HCT116 (cell line): ENCODE measurements around the gene ADARB1. TPM values are rescaled to one million over a fixed set of nuclear protein-coding genes. Genes with fewer than 3 reads are reported as not detected.

ENCODE experiments used
- ATAC-seq: fragments of 200-7000 bp; cut with Tn5 transposase; 2 replicates; pipeline ENCODE4 v1.9.1; 2020; ENCODE audit warnings: mild to moderate bottlenecking, moderate library complexity
- BruUV-seq: library from RNA; stranded (reverse); fragments of 400-500 nt; replicated peaks from 2 replicates; lab custom pipeline; 2021; lab: Mats Ljungman, UMichigan
- CTCF ChIA-PET: fragments of 300-600 bp; sonication (Branson Sonifier 250); formaldehyde crosslinking; loops from one replicate; lab custom pipeline; 2021; ENCODE audit warnings: antibody characterized with exemption; lab: Charles Lee
- POLR2A ChIA-PET: fragments of 300-600, 350-600 bp; sonication (Branson Sonifier 250); formaldehyde crosslinking; loops from one replicate; lab custom pipeline; 2021; ENCODE audit warnings: antibody characterized with exemption; lab: Charles Lee
- RAD21 ChIA-PET, 2 experiments: fragments of 300-600 bp; sonication (Branson Sonifier 250); formaldehyde crosslinking; loops; one replicate each; lab custom pipeline; 2023; ENCODE audit warnings: low total read pairs in 2 of 2; ENCODE audit not compliant: uncharacterized antibody in 2 of 2, unreplicated experiment in 2 of 2, low non-redundant PET in 1 of 2; lab: Charles Lee
- DNase-seq: peaks from one replicate; pipeline ENCODE4 v3.0.0-alpha.2; 2010; ENCODE audit warnings: low read depth, low spot score
- H2AFZ ChIP-seq: fragments of 200-600 bp; shearing (Covaris generic), sonication (generic); 2 replicates; pipeline ENCODE4 v1.6.1; 2017; ENCODE audit warnings: low read depth, mixed run types, mixed read lengths, antibody characterized with exemption, low read length; ENCODE audit not compliant: poor library complexity, severe bottlenecking
- H3K27ac ChIP-seq: 2 replicates; pipeline ENCODE4 v1.5.1; 2012; ENCODE audit warnings: low read depth, low read length
- H3K27me3 ChIP-seq: fragments of 200-600 bp; sonication (generic); 2 replicates; pipeline ENCODE4 v1.6.1; 2016; ENCODE audit warnings: mixed run types, low read length, mixed read lengths; ENCODE audit not compliant: insufficient read depth
- H3K36me3 ChIP-seq, 2 experiments: fragments of 200-500 bp in 1 of 2; fragments of 200-600 bp in 1 of 2; sonication (Bioruptor generic) in 1 of 2; sonication (generic) in 1 of 2; 2 replicates each; pipeline versions ENCODE4 v1.5.1 to v1.6.1; 2014 to 2016; ENCODE audit warnings: low read length in 2 of 2, inconsistent platforms in 1 of 2, mixed read lengths in 1 of 2, mixed run types in 1 of 2; ENCODE audit not compliant: insufficient read depth in 2 of 2, control insufficient read depth in 1 of 2
- H3K4me1 ChIP-seq, 2 experiments: fragments of 200-600 bp in 1 of 2; sonication (generic) in 1 of 2; 2 replicates each; pipeline versions ENCODE4 v1.5.1 to v1.6.1; 2012 to 2017; ENCODE audit warnings: low read length in 2 of 2, inconsistent platforms in 1 of 2, mild to moderate bottlenecking in 1 of 2, mixed read lengths in 1 of 2, mixed run types in 1 of 2, moderate library complexity in 1 of 2; ENCODE audit not compliant: insufficient read depth in 2 of 2, control insufficient read depth in 1 of 2
- H3K4me2 ChIP-seq: fragments of 200-600 bp; sonication (generic); 2 replicates; pipeline ENCODE4 v1.6.1; 2017; ENCODE audit warnings: mixed run types, low read length, mixed read lengths
- H3K4me3 ChIP-seq, 2 experiments: fragments of 200-600 bp in 1 of 2; sonication (generic) in 1 of 2; replicated peaks in 1 of 2; 2 replicates each; pipeline ENCODE4 v1.5.1; 2011 to 2016; ENCODE audit warnings: low read length in 2 of 2, control low read depth in 1 of 2, low read depth in 1 of 2, mild to moderate bottlenecking in 1 of 2, mixed read lengths in 1 of 2, mixed run types in 1 of 2
- H3K79me2 ChIP-seq: fragments of 200-600 bp; sonication (generic); 2 replicates; pipeline ENCODE4 v1.6.1; 2017; ENCODE audit warnings: mild to moderate bottlenecking, mixed run types, low read length, moderate library complexity, mixed read lengths; ENCODE audit not compliant: insufficient read depth
- H3K9ac ChIP-seq: fragments of 200-600 bp; sonication (generic); 2 replicates; pipeline ENCODE4 v1.6.1; 2016; ENCODE audit warnings: low read length, mixed read lengths
- H3K9me2 ChIP-seq: fragments of 200-600 bp; sonication (generic), shearing (Covaris generic); 2 replicates; pipeline ENCODE4 v1.6.1; 2017; ENCODE audit warnings: mixed run types, mild to moderate bottlenecking, moderate library complexity; ENCODE audit not compliant: insufficient read depth
- H3K9me3 ChIP-seq, 2 experiments: fragments of 200-500 bp in 1 of 2; fragments of 200-600 bp in 1 of 2; sonication (Bioruptor generic) in 1 of 2; sonication (generic) in 1 of 2; 2 replicates each; pipeline ENCODE4 v1.6.1; 2014 to 2017; ENCODE audit warnings: low read length in 2 of 2, mixed read lengths in 2 of 2, inconsistent platforms in 1 of 2, low read depth in 1 of 2, mild to moderate bottlenecking in 1 of 2, mixed run types in 1 of 2, moderate library complexity in 1 of 2; ENCODE audit not compliant: control insufficient read depth in 1 of 2, insufficient read depth in 1 of 2
- H4K20me1 ChIP-seq: fragments of 200-600 bp; sonication (generic), shearing (Covaris generic); 2 replicates; pipeline ENCODE4 v1.6.1; 2017; ENCODE audit warnings: mixed run types, mild to moderate bottlenecking, moderate library complexity; ENCODE audit not compliant: insufficient read depth
- ATF3 ChIP-seq: IDR thresholded peaks from 2 replicates; pipeline ENCODE4 v1.6.1; 2012
- CBX3 ChIP-seq: IDR thresholded peaks from 2 replicates; pipeline ENCODE4 v1.6.1; 2012; ENCODE audit warnings: low read depth
- CEBPB ChIP-seq: IDR thresholded peaks from 2 replicates; pipeline ENCODE4 v1.6.1; 2012; ENCODE audit warnings: low read depth
- CTCF ChIP-seq, 3 experiments: fragments of 200-600 bp in 1 of 3; sonication (generic) in 1 of 3; IDR thresholded peaks in 2 of 3; conservative IDR thresholded peaks in 1 of 3; 2 replicates each; pipeline ENCODE4 v1.5.1; 2012 to 2017; ENCODE audit warnings: low read depth in 2 of 3, low read length in 2 of 3, antibody characterized with exemption in 1 of 3, borderline replicate concordance in 1 of 3, control low read depth in 1 of 3, mild to moderate bottlenecking in 1 of 3, mixed read lengths in 1 of 3, mixed run types in 1 of 3, moderate library complexity in 1 of 3; ENCODE audit not compliant: insufficient read depth in 1 of 3
- EGR1 ChIP-seq: IDR thresholded peaks from 2 replicates; pipeline ENCODE4 v1.6.1; 2012; ENCODE audit warnings: low read depth
- ELF1 ChIP-seq: IDR thresholded peaks from 2 replicates; pipeline ENCODE4 v1.6.1; 2012; ENCODE audit warnings: low read depth, borderline replicate concordance
- EZH2phosphoT487 ChIP-seq: fragments of 200-600 bp; IDR thresholded peaks from 2 replicates; pipeline ENCODE4 v1.6.1; 2018; ENCODE audit warnings: antibody characterized with exemption, borderline replicate concordance
- JUND ChIP-seq: IDR thresholded peaks from 2 replicates; pipeline ENCODE4 v1.6.1; 2012
- POLR2A ChIP-seq: IDR thresholded peaks from 2 replicates; pipeline ENCODE4 v1.7.0; 2011; ENCODE audit warnings: borderline replicate concordance; ENCODE audit not compliant: insufficient read depth, insufficient read length; ENCODE audit errors: extremely low read depth
- RAD21 ChIP-seq: IDR thresholded peaks from 2 replicates; pipeline ENCODE4 v1.6.1; 2012; ENCODE audit warnings: low read depth, mild to moderate bottlenecking
- SP1 ChIP-seq: IDR thresholded peaks from 2 replicates; pipeline ENCODE4 v1.6.1; 2012; ENCODE audit warnings: low read depth
- SRF ChIP-seq: IDR thresholded peaks from 2 replicates; pipeline ENCODE4 v1.6.1; 2012; ENCODE audit warnings: low read depth
- ZFX ChIP-seq: fragments of 450-650 bp; IDR thresholded peaks from 2 replicates; pipeline ENCODE4 v1.6.1; 2017
- intact Hi-C: fragments of 100-400 bp; cut with micrococcal nuclease; formaldehyde crosslinking; loops from 2 replicates; pipeline ENCODE4 v1.10.0; 2022
- total RNA-seq: library from RNA; stranded (reverse); gene quantifications from one replicate; pipeline ENCODE4 v1.2.1, GENCODE V29; 2021; ENCODE audit not compliant: unreplicated experiment

ADARB1 gene
- total RNA-seq, 1 experiment from 2014 or later, result 13.5 TPM

GRCh38 chr21:45251635-45252447 is 177.5 kb downstream of the ADARB1 start:
- no peaks in the 10 kb centered on the region for H3K9me3 ChIP-seq
- ATAC-seq (no peak), DNase-seq (no peak)
- no peak overlapping the region for H3K9ac ChIP-seq
- BruUV-seq, result no TSS peak
- H3K36me3 ChIP-seq, result no peaks in the 10 kb centered on the region
- no peaks in the 10 kb centered on the region for H3K9me2 ChIP-seq
- ChIA-PET RAD21 (no interaction called here), POLR2A (no interaction called here), CTCF (no interaction called here)
- no peaks in the 10 kb centered on the region for H3K27me3 ChIP-seq
- no peaks in the 10 kb centered on the region for H4K20me1 ChIP-seq
- TF ChIP-seq POLR2A (no peak), JUND (no peak), ATF3 (no peak), ZFX (no peak), EZH2phosphoT487 (no peak), CEBPB (no peak), RAD21 (no peak), SRF (no peak), SP1 (no peak), CTCF (IDR thresholded peaks at IDR 0.05 in 2 of 3, conservative IDR thresholded peaks at IDR 0.05 in 1 of 3; ENCODE audit: borderline replicate concordance in 1 of 3, insufficient read depth in 1 of 3, low read depth in 2 of 3, low read length in 2 of 3) (no peak), EGR1 (no peak), CBX3 (no peak), ELF1 (no peak)
- peaks cover 4 to 16% of the 10 kb centered on the region in 2 experiments; a peak in 2 of 4 replicates for H3K4me1 ChIP-seq
- no peak overlapping the region for H3K27ac ChIP-seq
- intact Hi-C loops, result no loop called here
- no peaks in the 10 kb centered on the region for H3K79me2 ChIP-seq
- no peak overlapping the region for H3K4me3 ChIP-seq
- H2AFZ ChIP-seq, result no peak overlapping the region
- H3K4me2 ChIP-seq, result no peak overlapping the region
